ENCODE measurements around the gene WFDC5. TPM values are rescaled to one million over a fixed set of nuclear protein-coding genes. Genes with fewer than 3 reads are reported as not detected.

Gene WFDC5
- total RNA-seq, 4 donors from 2014 or later: 340 to 533 (median 389) TPM

GRCh38 chr20:45072066-45072465 is 42.9 kb downstream of the WFDC5 start:
- H3K4me3 ChIP-seq (ENCODE audit: low read depth, poor library complexity, severe bottlenecking): no peak overlapping the region
- no peak for DNase-seq (ENCODE audit: low spot score in 2 of 2)
- intact Hi-C loops (cut with DNase I; ENCODE audit: low total_unique reads): no loop called here
- 79 to 96% methylated on average over 1 of the region's 1 CpG for WGBS, 2 donors
- no peak for TF ChIP-seq CTCF (IDR thresholded peaks at IDR 0.05)
- TF ChIP-seq POLR2A (IDR thresholded peaks at IDR 0.05): no peak

- TF ChIP-seq CTCF (IDR thresholded peaks at IDR 0.05) (no peak), POLR2A (IDR thresholded peaks at IDR 0.05) (no peak)
- 78 to 83% methylated on average over 6 of the region's 6 CpGs for WGBS, 2 donors
- DNase-seq (ENCODE audit: low spot score in 2 of 2): no peak
- no peak overlapping the region for H3K4me3 ChIP-seq (ENCODE audit: low read depth, poor library complexity, severe bottlenecking)
- intact Hi-C loops (cut with DNase I; ENCODE audit: low total_unique reads): no loop called here
Observed at GRCh38 chr20:45070932-45071632, 43.9 kb downstream of the WFDC5 start.

GRCh38 chr20:45069261-45069660 is 45.7 kb downstream of the WFDC5 start:
- no peak overlapping the region for H3K4me3 ChIP-seq (ENCODE audit: low read depth, poor library complexity, severe bottlenecking)
- DNase-seq (ENCODE audit: low spot score in 2 of 2): no peak
- intact Hi-C loops (cut with DNase I; ENCODE audit: low total_unique reads): no loop called here
- no peak for TF ChIP-seq CTCF (IDR thresholded peaks at IDR 0.05)
- no peak for TF ChIP-seq POLR2A (IDR thresholded peaks at IDR 0.05)
- 96 to 97% methylated on average over 1 of the region's 1 CpG for WGBS, 2 donors

GRCh38 chr20:45067558-45067957 is 47.4 kb downstream of the WFDC5 start:
- TF ChIP-seq CTCF (IDR thresholded peaks at IDR 0.05): no peak
- TF ChIP-seq POLR2A (IDR thresholded peaks at IDR 0.05): no peak
- intact Hi-C loops (cut with DNase I; ENCODE audit: low total_unique reads): no loop called here
- WGBS, 2 donors: 37 to 56% methylated on average over 2 of the region's 2 CpGs
- no peak for DNase-seq (ENCODE audit: low spot score in 2 of 2)
- no peak overlapping the region for H3K4me3 ChIP-seq (ENCODE audit: low read depth, poor library complexity, severe bottlenecking)

- intact Hi-C loops (cut with DNase I; ENCODE audit: low total_unique reads): no loop called here
- H3K4me3 ChIP-seq (ENCODE audit: low read depth, poor library complexity, severe bottlenecking): no peak overlapping the region
- 71 to 74% methylated on average over 4 of the region's 4 CpGs for WGBS, 2 donors
- TF ChIP-seq CTCF (IDR thresholded peaks at IDR 0.05) (no peak), POLR2A (IDR thresholded peaks at IDR 0.05) (no peak)
- no peak for DNase-seq (ENCODE audit: low spot score in 2 of 2)
Observed at GRCh38 chr20:45067087-45067486, 47.9 kb downstream of the WFDC5 start.

- WGBS, 2 donors: 87 to 88% methylated on average over 7 of the region's 7 CpGs
Observed at GRCh38 chr20:45066372-45066771, 48.6 kb downstream of the WFDC5 start.

More at GRCh38 chr20:45066372-45066771, 48.6 kb downstream of the WFDC5 start:
- intact Hi-C loops (cut with DNase I; ENCODE audit: low total_unique reads): no loop called here
- DNase-seq (ENCODE audit: low spot score in 2 of 2): no peak
- H3K4me3 ChIP-seq (ENCODE audit: low read depth, poor library complexity, severe bottlenecking): no peak overlapping the region
- TF ChIP-seq CTCF (IDR thresholded peaks at IDR 0.05): no peak
- no peak for TF ChIP-seq POLR2A (IDR thresholded peaks at IDR 0.05)

All from lower leg skin (tissue), 4 donors.